Measurements from ENCODE around the gene FOCAD. TPM values are rescaled to one million over a fixed set of nuclear protein-coding genes. Genes with fewer than 3 reads are reported as not detected.
A peak's percentile ranks its signal among the peaks of the same experiment; 100 is the strongest.

The FOCAD gene
- total RNA-seq, 2 donors from 2014 or later = 51.6 to 56.8 TPM

DNA sequence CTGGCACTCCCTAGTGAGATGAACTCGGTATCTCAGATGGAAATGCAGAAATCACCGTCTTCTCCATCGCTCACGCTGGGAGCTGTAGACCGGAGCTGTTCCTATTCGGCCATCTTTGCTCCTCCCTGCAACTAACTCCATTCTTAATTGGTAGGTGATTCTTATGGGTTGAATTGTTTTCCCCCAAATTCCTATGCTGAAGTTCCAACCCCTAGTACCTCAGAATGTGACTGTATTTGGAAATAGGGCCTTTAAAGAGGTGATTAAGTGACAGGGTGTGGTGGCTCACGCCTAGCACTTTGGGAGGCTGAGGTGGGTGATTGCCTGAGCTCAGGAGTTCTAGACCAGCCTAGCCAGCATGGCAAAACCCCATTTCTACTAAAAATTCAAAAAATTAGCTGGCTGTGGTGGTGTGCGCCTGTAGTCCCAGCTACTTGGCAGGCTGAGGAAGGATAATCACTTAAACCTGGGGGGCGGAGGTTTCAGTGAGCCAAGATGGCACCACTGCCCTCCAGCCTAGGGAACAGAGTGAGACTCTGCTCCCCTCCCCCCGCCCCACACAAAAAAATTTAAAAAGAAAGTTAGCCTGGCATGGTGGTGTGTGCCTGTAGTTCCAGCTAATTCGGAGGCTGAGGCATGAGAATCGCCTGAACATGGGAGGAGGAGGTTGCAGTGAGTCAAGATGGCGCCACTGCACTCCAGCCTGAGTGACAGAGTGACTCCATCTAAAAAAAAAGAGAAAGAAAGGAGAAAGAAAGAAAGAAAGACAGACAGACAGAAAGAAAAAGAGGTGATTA is 25.2 kb upstream of the FOCAD start:
- Mint-ChIP-seq H3K27ac (no peak overlapping the region), H3K36me3 (ENCODE audit: low read depth) (peaks cover 1% of the 10 kb centered on the region), H3K4me1 (peaks cover 10% of the 10 kb centered on the region), H3K27me3 (ENCODE audit: insufficient read depth) (peaks cover 3% of the 10 kb centered on the region), H3K9me3 (peaks cover 7% of the 10 kb centered on the region), H3K4me3 (no peak overlapping the region)
- H3K4me1 ChIP-seq (ENCODE audit: control insufficient read depth, insufficient read depth, low read length) = peaks cover 4% of the 10 kb centered on the region
- H3K27me3 ChIP-seq (ENCODE audit: control insufficient read depth, insufficient read depth, low read length, poor library complexity, severe bottlenecking) = no peaks in the 10 kb centered on the region
- peaks cover 4% of the 10 kb centered on the region for H3K36me3 ChIP-seq (ENCODE audit: control insufficient read depth, insufficient read depth, low read length)
- WGBS, 2 experiments (ENCODE audit: insufficient coverage in 1 of 2, insufficient read length in 1 of 2) = 54 to 96% methylated on average over 4 to 12 of the region's 13 CpGs
- peak; percentile 69 for DNase-seq
- peak overlapping the region; percentile 77 for H3K9ac ChIP-seq (ENCODE audit: extremely low read depth, low read length, poor library complexity, severe bottlenecking)
- peak overlapping the region; percentile 87 for H3K4me3 ChIP-seq (ENCODE audit: low read length)
- no peak for TF ChIP-seq CTCF (conservative IDR thresholded peaks at IDR 0.05)
- peaks cover 14% of the 10 kb centered on the region for H3K9me3 ChIP-seq (ENCODE audit: control insufficient read depth, low read length)
- H3K27ac ChIP-seq (ENCODE audit: low read depth, low read length) = peak overlapping the region; percentile 72

- H3K9me3 ChIP-seq (ENCODE audit: control insufficient read depth, low read length) = peaks cover 8% of the 10 kb centered on the region
- DNase-seq = no peak
- Mint-ChIP-seq H3K9me3 (peaks cover 7% of the 10 kb centered on the region), H3K4me3 (no peak overlapping the region), H3K27me3 (ENCODE audit: insufficient read depth) (peaks cover 3% of the 10 kb centered on the region), H3K36me3 (ENCODE audit: low read depth) (peaks cover 1% of the 10 kb centered on the region), H3K4me1 (peaks cover 11% of the 10 kb centered on the region), H3K27ac (no peak overlapping the region)
- peaks cover 4% of the 10 kb centered on the region for H3K36me3 ChIP-seq (ENCODE audit: control insufficient read depth, insufficient read depth, low read length)
- peaks cover 4% of the 10 kb centered on the region for H3K4me1 ChIP-seq (ENCODE audit: control insufficient read depth, insufficient read depth, low read length)
- TF ChIP-seq CTCF (conservative IDR thresholded peaks at IDR 0.05) = no peak
- no peaks in the 10 kb centered on the region for H3K27me3 ChIP-seq (ENCODE audit: control insufficient read depth, insufficient read depth, low read length, poor library complexity, severe bottlenecking)
- no peak overlapping the region for H3K9ac ChIP-seq (ENCODE audit: extremely low read depth, low read length, poor library complexity, severe bottlenecking)
- 92% methylated on average over 2 of the region's 2 CpGs for WGBS, 2 experiments (ENCODE audit: insufficient coverage in 1 of 2, insufficient read length in 1 of 2)
- no peak overlapping the region for H3K27ac ChIP-seq (ENCODE audit: low read depth, low read length)
- peak overlapping the region; percentile 87 for H3K4me3 ChIP-seq (ENCODE audit: low read length)
Observed at GRCh38 chr9:20659474-20659967, 24.5 kb upstream of the FOCAD start.

GRCh38 chr9:20662156-20662555 is 21.9 kb upstream of the FOCAD start:
- no peak overlapping the region for H3K9ac ChIP-seq (ENCODE audit: extremely low read depth, low read length, poor library complexity, severe bottlenecking)
- Mint-ChIP-seq H3K36me3 (ENCODE audit: low read depth) (peaks cover 5% of the 10 kb centered on the region), H3K27ac (no peak overlapping the region), H3K9me3 (no peaks in the 10 kb centered on the region), H3K4me1 (peaks cover 14% of the 10 kb centered on the region), H3K4me3 (no peak overlapping the region), H3K27me3 (ENCODE audit: insufficient read depth) (no peaks in the 10 kb centered on the region)
- H3K27ac ChIP-seq (ENCODE audit: low read depth, low read length) = no peak overlapping the region
- TF ChIP-seq CTCF (conservative IDR thresholded peaks at IDR 0.05) = no peak
- WGBS, 2 experiments (ENCODE audit: insufficient coverage in 1 of 2, insufficient read length in 1 of 2) = 85% methylated on average over 3 of the region's 3 CpGs; no CpG with 5 or more reads in 1 of the 2 experiments
- peak; percentile 47 for DNase-seq
- no peaks in the 10 kb centered on the region for H3K27me3 ChIP-seq (ENCODE audit: control insufficient read depth, insufficient read depth, low read length, poor library complexity, severe bottlenecking)
- H3K36me3 ChIP-seq (ENCODE audit: control insufficient read depth, insufficient read depth, low read length) = peaks cover 10% of the 10 kb centered on the region
- no peaks in the 10 kb centered on the region for H3K9me3 ChIP-seq (ENCODE audit: control insufficient read depth, low read length)
- H3K4me1 ChIP-seq (ENCODE audit: control insufficient read depth, insufficient read depth, low read length) = peaks cover 4% of the 10 kb centered on the region
- peak overlapping the region; percentile 87 for H3K4me3 ChIP-seq (ENCODE audit: low read length)
